ENCODE data around the gene ZHX3.

DNA sequence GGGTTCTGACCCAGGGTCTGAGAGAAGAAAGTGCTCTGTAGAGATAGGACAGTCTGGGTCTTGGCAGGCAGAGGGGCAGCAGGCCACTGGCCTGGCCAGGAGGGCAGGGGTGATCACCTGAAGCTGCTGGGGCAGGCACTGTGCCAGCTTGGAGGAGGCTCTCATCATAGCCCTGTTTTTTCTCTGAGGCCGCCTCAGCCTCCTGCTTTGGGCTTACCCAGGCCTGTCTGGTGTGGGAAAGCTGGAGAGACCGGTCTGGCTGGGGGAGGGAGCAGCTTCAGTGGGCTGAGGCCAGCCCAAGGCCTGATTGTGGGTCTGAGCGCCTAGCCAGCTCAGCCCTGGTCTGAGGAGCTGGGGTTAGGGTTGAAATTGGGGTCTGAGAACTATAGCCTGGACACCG is 26.9 kb upstream of the ZHX3 start:
- TF ChIP-seq FOS (IDR thresholded peaks at IDR 0.05; ENCODE audit: borderline replicate concordance, extremely low read depth, insufficient read length) (no peak), NRF1 (conservative IDR thresholded peaks at IDR 0.05; ENCODE audit: low read depth, low read length) (no peak), SMC3 (IDR thresholded peaks at IDR 0.05; ENCODE audit: borderline replicate concordance, low read length) (no peak), CTCF (IDR thresholded peaks at IDR 0.05 in 2 of 3, conservative IDR thresholded peaks at IDR 0.05 in 1 of 3; ENCODE audit: control insufficient read depth in 2 of 3, extremely low read depth in 1 of 3, insufficient read depth in 1 of 3, low read depth in 3 of 3, low read length in 3 of 3) (no peak), RB1 (IDR thresholded peaks at IDR 0.05; ENCODE audit: borderline replicate concordance) (no peak), RCOR1 (conservative IDR thresholded peaks at IDR 0.05; ENCODE audit: low read depth, low read length) (no peak), CREM (IDR thresholded peaks at IDR 0.05; ENCODE audit: low read depth) (no peak), LARP7 (IDR thresholded peaks at IDR 0.05) (no peak), HCFC1 (IDR thresholded peaks at IDR 0.05; ENCODE audit: low read length) (no peak), CEBPB (IDR thresholded peaks at IDR 0.05; ENCODE audit: borderline replicate concordance in 1 of 2, low read depth in 2 of 2, low read length in 2 of 2) (no peak), CHD4 (IDR thresholded peaks at IDR 0.05) (no peak), STAT3 (IDR thresholded peaks at IDR 0.05; ENCODE audit: low read depth, low read length) (no peak), HDAC2 (IDR thresholded peaks at IDR 0.05) (no peak)
